DMS 273 (cell line): ENCODE results near the gene STAT5A.
A peak's percentile ranks its signal among the peaks of the same experiment; 100 is the strongest.

ENCODE experiments used
- DNase-seq: peaks from one replicate; lab custom pipeline; 2025; ENCODE audit not compliant: unreplicated experiment; lab: John Stamatoyannopoulos, UW

Gene STAT5A

DNA sequence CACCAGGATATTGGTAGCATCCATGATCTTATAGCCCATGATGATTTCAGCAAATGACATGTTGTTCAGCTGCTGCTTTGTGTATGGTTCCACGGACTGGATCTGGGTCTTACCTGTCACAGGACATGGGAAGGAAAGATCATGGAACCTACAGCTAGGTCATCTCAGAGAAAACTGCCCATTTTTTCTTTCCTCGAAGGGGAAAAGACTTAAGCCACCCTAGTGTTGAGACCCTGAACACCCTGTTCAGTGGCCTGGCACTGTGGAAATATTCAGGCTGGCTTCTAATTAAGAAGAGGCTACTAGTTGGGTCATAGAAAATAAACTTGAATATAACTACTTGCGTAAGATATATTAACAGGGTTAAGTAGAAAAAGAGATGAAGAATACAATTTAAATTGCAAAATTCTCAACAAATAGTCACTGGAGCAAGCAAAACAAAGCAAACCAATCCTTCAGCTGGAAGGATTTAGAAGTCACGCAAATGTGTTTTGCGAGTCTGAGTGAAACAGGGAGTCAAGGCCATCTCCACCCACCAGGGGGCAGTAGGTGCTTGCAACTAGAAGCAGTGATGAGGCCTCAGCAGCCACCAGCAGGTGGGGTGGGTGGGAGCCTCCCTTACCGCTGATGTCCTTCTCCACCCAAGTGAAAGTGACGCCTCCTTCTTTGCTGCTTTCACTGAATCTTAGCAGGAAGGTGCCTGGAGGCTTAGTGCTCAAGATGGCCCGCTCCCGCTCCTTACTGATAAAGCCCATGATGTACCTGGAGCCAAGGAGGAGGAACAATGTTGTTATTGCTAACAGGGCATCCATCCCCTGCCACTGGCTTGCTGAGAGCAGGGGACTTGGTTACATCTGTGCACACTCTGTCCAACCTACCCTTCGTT is 34.3 kb downstream of the STAT5A start:
- peak; percentile 97 for DNase-seq

DNA sequence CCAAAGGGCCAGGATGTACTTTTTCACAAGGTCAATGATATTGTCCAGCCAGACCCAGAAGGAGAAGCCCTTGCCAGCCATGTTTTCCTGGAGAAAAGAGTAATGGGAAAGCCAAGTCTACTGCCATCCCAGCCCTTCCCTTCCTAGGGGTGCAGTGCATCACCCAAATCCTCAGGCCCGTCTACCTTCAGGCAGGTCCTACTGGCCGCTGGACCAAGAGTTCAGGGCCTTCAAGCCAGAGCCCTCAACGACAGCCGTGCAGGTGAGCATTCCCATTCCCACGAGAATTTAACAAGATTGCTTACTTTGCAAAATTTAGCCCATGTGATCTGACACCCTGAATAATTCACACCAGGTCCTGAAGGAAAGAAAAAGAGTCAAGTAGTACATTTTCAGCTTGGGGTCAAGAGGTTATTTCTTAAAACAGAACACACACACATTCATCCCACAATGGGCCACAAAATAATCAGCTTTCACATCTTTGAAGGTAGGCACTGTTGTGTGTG is 35.0 kb downstream of the STAT5A start:
- no peak for DNase-seq

DNA sequence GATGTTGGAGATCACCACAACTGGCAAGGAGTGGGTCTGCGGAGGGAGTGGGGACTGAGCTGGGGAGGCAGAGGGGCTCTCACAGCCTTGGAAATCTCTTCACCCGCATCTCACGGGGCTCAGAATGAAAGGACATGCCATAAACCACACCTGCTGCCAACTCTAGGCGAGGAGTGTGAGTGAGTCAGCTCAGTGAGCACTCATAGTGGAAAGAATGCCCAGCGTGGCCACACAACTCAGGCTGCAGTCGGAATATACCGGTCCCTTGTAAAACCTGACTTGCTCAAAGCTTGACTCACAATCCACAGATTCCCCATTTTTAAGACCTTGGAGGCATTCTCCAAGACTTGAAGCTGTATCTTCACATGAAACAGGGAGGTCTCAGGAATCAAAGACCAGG is 36.7 kb downstream of the STAT5A start:
- no peak for DNase-seq

DNA sequence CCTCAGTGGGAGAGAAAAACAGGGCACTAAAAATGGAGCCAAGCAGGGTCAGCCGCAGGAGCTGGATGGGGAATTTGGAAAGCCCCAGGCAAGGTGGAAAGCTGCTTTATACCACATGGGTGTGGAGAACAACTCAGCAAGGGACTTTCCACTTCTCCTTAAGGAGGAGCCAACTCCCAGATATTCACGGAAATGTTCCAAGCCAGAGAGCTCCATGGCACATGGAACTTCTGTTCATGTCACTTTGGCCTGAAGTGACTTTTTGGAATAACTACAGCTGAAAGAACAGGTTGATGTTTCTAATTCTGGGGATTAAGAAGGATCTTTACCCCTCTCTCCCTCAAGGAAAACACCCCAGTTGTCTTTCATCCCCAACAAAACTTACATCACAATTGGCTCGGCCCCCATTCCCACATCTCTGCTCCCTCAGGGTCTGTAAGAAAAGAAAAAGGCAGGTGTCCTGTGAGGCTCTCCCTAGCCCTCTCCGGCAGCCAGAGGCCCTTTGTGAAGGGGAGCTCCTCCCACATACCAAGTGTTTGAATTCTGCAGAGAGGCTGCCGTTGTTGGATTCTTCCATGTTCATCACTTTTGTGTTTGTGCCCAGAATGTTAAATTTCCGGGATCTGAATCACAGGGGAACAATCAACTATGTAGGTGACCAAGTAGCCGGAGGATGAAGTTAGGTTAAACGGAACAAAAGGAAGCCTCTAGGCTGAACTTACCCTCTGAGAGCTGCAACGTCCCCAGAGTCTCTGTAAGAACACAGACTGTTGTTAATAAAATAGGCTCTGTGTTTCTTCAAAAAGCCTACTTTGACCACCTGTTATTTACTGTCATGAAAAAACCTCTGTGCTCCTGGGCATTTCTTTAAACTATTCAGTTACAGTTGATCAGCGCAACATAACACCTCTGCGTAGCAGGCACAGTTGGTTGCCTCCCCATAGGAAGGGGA is 41.0 kb downstream of the STAT5A start:
- no peak for DNase-seq

DNA sequence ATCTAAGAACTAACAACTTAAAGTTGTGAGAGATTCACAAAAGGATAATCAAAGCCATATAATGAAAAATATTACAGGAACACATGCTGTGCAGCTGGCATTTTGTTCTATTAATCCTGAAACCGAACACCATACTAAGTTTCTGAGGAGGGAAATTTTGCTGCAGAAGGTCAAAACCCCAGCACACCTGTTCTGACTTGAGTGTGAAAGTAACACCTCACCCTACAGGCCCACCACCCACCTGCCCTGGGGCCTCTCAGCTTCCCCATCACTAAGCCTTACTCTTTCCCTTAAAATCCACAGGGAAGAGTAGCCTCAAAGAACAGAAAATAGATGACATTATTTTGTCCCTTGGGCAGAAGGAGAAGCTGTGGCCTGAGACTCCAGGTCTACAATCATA is 44.8 kb downstream of the STAT5A start:
- no peak for DNase-seq

DNA sequence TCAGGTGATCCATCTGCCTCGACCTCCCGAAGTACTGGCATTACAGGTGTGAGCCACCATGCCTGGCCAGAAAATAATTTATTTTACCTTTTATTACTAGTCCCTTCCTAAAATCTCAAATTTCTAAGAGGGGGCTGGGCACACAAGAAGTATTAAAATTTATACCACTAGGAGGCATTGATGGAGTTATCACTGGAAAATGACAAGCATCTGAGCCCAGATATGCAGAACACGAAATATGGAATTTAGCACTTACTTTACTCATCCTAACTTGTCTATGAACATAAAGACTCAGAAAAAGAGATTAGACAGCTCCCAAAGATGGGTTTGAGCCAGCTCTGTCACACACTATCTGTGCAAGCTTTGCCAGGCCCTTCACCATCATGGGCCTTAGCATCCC is 46.4 kb downstream of the STAT5A start:
- DNase-seq: no peak

DNA sequence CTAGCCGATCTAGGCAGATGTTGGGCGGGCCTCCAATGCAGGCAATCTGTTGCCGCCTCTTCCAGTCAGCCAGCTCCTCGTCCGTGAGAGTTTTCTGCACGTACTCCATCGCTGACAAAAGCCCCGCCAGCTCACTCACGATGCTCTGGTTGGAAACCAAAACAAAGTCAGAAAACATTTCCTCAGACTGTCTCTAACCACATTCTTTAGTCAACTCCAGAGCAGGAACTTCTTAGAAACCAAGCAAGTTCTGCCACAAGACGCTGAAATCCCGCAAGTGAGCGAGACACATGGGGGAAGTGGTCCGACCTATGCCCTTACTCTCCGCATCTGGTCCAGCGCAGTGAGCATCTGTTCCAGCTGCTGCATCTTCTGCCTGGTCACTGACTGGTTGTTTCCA is 49.1 kb downstream of the STAT5A start:
- peak; percentile 60 for DNase-seq

DNA sequence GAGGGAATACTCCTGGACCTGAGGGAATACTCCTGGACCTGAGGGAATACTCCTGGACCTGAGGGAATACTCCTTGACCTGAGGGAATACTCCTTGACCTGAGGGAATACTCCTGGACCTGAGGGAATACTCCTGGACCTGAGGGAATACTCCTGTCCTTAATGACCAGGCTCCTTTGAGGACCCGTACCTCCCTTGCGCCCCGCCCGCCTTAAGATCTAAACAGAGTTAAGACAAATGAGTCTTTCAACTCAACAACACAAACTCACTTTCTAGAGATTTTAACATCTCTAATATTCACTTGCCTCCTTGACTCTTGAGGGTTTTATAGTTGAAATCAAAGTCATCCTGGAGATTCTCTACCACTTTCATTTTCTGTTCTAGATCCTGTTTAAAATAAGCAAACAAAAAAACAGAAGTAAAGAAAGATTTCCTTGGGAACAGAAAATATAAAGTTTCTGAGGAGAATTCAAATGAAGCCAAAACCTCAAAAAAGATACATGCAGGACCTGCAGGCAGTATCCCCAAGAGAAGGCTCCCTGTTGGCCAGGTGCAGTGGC is 50.2 kb downstream of the STAT5A start:
- no peak for DNase-seq

DNA sequence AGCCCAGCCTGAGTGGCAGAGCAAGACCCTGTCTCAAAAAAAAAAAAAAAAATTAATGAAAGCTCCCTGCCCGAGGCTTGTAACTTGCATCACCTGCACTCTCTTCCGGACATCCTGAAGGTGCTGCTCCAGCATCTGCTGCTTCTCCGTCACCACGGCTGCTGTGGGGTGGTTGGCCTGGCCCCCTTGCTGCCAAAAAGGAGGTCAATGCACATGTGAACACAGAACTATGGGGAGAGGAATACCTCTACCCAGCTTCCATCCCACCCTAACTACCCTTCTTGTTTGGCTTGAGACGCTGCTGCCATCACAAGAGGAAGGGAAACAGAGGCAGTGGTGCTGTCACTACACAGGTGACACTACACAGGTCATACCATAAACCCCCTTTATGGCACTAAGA is 50.9 kb downstream of the STAT5A start:
- no peak for DNase-seq

DNA sequence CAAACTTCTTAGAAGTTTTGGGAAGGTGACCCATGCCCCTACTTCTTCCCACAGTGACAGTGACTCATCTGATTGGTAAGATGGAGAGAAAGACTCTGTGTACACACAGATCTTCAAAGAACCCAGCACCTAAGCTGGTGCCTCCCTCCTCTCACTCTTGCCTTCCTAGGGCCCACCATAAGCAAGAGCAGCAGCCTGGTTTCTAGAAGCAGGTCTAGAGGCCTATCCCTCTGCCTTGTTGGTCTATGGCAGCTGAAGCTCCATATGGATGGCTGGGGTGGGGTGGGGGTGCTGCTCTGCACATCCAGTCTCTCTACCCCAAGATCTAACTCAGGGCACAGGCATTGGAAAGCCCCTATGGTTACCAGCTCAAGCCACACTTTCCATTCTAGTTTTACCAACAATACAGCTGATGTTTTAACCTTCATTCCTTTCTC is 52.4 kb downstream of the STAT5A start:
- no peak for DNase-seq

DNA sequence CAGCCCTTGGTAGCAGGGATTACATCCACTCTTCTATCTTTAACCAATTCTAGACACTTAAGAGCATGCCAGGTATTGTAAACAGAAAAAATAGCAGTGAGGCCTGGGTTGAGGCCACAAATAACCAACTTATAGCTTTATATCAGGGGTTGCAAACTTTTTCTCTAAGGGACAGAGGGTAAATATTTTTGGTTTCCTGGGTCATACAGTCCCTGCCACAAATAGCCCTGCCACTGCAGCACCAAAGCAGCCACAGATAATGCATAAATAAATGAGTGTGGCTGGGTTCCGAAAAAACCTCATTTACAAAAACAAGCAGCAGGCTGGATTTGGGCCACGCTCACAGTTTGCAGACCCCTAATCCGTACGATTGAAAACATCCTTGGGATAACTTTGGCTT is 53.3 kb downstream of the STAT5A start:
- no peak for DNase-seq

DNA sequence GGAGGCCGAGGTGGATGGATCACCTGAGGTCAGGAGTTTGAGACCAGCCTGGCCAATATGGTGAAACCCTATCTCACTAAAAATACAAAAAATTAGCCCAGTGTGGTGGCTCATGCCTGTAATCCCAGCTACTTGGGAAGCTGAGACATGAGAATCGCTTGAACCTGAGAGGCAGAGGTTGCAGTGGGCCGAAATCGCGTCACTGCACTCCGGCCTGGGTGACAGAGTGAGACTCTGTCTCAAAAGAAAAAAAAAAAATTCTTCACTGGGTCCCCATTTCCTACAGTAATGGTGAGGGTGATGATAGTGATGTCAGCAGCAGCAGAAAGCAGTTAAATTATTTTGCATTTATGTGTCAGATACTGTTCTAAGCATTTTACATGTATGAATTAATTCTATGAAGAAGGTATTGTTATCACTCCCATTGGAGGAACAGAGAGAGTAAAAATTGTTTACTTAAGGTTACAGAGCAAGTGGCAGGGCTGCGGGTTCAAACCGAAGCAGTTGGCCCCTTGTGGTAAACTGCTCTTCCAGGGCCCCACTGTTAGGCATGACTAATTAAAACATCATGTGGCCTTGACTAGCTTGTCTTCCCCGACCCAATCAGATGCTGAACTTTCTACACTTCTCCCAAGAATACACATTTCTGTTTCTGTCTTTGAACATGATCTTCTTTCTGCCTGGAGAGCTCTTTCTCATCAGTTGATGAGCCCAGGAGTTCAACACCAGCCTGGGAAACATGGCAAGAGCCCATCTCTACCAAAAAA is 54.1 kb downstream of the STAT5A start:
- no peak for DNase-seq

DNA sequence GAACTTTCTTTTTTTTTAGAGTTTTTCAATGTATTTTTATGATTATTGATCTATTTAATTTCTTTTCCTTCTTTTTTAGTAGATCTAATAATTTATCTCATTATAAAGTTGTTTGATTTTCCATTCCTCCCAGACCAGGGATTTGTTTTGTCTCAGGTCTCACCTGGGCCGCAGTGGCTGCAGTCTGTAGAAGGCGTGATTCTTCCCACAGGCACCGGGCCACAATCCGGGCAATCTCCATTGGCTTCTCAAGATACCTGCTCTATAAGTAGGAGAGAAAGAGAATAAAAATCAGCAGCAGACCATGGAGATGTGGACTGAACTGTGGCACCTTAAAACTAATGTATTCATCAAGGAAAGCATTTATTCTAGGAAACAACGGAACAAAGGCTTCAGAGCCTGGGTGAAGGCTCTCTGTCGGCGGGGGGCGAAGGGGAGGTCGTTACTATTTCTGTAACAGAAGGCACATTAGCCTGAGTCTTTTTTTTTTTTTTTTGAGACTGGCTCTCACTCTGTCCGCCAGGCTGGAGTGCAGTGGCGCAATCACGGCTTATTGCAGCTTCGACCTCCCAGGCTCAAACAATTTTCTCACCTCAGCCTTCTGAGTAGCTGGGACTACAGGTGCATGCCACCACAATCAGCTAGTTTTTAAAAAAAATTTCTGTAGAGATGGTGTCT is 57.2 kb downstream of the STAT5A start:
- no peak for DNase-seq

DNA sequence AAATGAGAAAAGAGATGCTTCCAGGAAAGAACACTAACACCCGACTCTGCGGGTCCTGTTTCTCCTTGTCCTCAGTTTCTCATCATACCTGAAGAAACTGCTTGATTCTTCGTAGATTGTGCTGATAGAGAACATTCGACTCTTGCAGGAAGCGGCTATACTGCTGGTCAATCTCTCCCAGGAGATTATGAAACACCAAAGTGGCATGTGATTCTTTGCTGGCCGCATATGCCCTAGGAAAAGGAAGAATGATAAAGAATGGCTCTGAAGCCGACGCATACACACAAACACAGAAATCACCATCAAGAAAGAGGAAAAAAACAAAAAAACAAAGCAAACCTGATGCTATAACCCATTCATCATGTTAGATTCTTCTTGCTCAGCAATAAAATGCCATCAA is 58.2 kb downstream of the STAT5A start:
- no peak for DNase-seq

DNA sequence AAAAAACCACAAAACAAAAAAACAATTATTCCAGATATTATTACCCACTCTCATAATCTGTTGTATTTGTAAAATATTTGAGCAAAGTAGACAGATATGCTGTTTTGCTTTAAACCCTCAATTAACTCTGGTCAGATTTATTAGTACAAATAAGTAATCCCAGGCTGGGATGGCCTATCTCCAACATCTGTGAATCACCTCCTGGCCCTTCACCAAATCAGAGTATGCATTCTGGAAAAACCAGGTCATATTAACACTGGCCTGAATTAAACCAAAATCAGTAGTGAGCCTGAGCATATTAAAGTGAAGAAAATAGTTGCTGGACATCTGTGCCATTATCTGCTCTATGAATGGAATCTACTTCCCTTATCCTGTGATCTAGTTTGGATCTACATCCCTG is 58.9 kb downstream of the STAT5A start:
- DNase-seq: peak; percentile 54

DNA sequence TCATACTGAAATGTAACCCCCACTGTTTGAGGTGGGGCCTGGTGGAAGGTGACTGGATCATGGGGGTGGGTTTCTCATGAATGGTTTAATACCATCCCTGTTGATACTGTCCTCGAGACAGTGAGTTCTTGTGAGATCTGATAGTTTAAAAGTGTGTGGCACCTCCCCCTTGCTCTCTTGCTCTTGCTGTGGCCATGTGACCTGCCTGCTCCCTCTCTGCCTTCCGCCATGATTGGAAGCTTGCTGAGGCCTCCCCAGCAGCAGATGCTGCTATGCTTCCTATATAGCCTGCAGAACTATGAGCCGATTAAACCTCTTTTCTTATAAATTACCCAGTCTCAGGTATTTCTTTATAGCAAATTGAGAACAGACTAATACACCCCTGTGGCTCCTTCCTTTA is 59.3 kb downstream of the STAT5A start:
- no peak for DNase-seq

DNA sequence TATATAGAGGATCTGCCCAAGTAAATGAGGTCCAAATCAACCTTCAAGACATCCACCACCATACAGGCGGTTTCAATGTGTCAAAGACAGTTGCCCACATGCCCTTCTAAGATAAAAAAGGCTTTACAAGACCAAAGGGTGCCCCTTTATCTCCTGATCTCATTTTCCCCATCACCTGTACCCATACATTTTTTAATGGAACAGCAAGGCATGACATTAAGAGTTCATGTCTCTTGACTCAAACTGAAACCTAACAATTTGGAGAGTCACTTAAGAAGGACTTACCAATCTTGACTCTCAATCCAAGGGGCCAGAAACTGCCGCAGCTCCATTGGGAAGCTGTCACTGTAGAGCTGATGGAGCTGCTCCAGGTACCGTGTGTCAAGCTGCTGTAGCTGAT is 59.8 kb downstream of the STAT5A start:
- no peak for DNase-seq

DNA sequence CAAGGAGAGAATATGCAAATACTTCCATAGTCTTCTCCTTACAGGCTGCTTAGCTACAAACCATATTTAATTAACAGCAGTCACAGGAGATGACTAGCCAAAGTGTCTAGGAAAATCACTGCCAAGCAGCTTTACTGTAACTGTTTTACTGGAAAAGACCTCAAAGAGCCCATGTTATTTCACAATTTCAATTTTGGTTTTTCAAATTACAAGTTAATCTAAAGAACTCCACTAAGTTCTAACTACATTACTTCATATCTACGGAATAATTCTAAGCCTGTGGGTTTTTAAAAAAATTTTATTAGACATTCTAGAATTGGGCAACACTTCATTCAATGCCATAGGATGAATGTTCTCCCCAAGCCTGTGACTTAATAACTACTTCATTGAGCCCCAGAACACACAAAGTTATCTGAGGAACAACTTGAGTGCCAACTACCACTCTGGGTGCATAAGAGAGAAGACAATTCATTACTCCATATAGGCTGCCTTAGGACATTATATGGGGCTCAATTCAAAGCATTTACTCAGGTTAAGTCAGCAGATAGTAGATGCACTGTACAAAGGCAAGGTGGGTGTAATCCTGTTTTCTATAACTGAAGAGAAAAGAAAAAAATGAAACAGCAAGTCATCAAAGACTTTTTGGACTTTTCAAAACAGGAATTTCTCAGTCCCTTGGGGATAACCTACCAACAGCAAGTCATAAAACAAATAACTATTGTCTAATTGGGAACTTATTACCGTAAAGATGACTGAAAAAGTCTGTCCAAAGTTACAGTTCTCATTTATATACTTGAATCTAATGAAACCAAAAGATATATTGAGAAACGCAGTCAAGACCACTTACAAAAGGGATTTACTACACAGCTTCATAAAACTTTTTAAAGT is 66.9 kb downstream of the STAT5A start:
- DNase-seq: no peak

DNA sequence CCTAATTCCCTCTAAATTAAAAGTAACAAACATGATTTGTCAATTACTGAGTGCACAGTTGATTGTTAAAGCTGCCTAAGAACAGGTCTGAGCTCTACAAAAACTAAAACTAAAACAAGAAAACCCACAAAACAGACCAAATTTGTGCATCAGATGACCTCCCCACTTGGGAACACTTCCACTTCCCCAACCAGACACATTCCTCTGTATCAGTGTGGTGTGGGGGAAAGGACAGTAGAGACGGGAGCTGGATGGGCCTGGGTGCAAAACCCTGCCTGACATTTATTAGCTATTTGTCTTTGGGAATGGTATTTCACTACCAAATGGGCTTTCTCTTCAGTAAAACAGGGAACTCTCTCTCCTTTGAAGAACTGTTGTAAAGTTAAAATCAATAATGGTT is 70.1 kb downstream of the STAT5A start:
- no peak for DNase-seq
